Pancreas (tissue), 10 donors: ENCODE data around the gene PPP2R5A. TPM values are rescaled to one million over a fixed set of nuclear protein-coding genes. Genes with fewer than 3 reads are reported as not detected.
A peak's percentile ranks its signal among the peaks of the same experiment; 100 is the strongest.

ENCODE experiments used
- ATAC-seq, 4 donors: fragments of 200-7000 bp; cut with Tn5 transposase; one replicate each; pipeline versions ENCODE4 v1.8.0 to v1.9.1; 2020; ENCODE audit warnings: mild to moderate bottlenecking in 4 of 4, moderate library complexity in 4 of 4
- DNase-seq, 6 donors: peaks; one replicate each; pipeline ENCODE4 v3.0.0-alpha.2; 2020
- FAIRE-seq: peaks from 2 replicates; lab custom pipeline; 2012; peaks lifted over from hg19 to GRCh38; lab: Jason Lieb, UNC
- H3K27ac ChIP-seq, 4 donors: fragments of 200-600 bp; sonication (generic); 1 replicate in 3 of 4; 2 replicates in 1 of 4; pipeline versions ENCODE4 v1.5.0 to v1.8.0; 2020
- H3K27me3 ChIP-seq, 4 donors: fragments of 200-600 bp; one replicate each; pipeline ENCODE4 v1.8.0; 2021
- H3K36me3 ChIP-seq, 3 donors: fragments of 200-600 bp; sonication (generic) in 1 of 3; one replicate each; pipeline versions ENCODE4 v1.5.0 to v1.8.0; 2020 to 2021
- H3K4me1 ChIP-seq, 3 donors: fragments of 200-600 bp; one replicate each; pipeline ENCODE4 v1.8.0; 2021
- H3K4me3 ChIP-seq, 4 donors: fragments of 200-600 bp; sonication (generic) in 2 of 4; one replicate each; pipeline versions ENCODE4 v1.5.0 to v1.8.0; 2020 to 2021
- H3K9me3 ChIP-seq, 4 donors: fragments of 200-600 bp; one replicate each; pipeline ENCODE4 v1.8.0; 2021
- CTCF ChIP-seq, 4 donors: fragments of 200-600 bp; sonication (generic) in 3 of 4; IDR thresholded peaks; one replicate each; pipeline versions ENCODE4 v1.5.0 to v1.8.0; 2021; ENCODE audit warnings: antibody characterized with exemption in 4 of 4
- WGBS, 2 donors: extraction: QIAGEN DNeasy Blood & Tissue Kit; methylation state at CpG; one replicate each; pipeline ENCODE4 v1.1.7; 2013; 5-methylcytosine and 5-hydroxymethylcytosine counted together
- intact Hi-C, 3 donors: fragments of 100-400 bp; cut with DNase I; formaldehyde crosslinking; loops; one replicate each; pipeline versions ENCODE4 v1.11.1 to v1.14.2; 2022
- polyA plus RNA-seq, 2 donors: library from polyadenylated mRNA; stranded (reverse); fragments of 200-250 nt; gene quantifications; one replicate each; pipeline ENCODE4 v1.2.3, GENCODE V29; 2013
- total RNA-seq, 6 donors: library from RNA; stranded (reverse); fragmentation: NEBNext Ultra II Directional in 4 of 6; extraction: Animal tissue kit (Norgen Biotek cat#: 25700) in 4 of 6; gene quantifications; one replicate each; pipeline versions ENCODE4 v1.2.1 to v1.2.4, GENCODE V29; 2021 to 2023
- donor health status: healthy with polysubstance abuse.
- donor health status: DM: no; HTN: no; CAD: no; lungs with moderate emphysema.
- donor health status: DM: no; HTN: no; CAD: no.
- donor health status: control.
- donor health status: control.
- donor health status: Bipolar disorder and iron deficiency.
- donor health status: DM: yes; HTN: yes; CAD: no.
- donor health status: DM: no; HTN: no; CAD: no.
- donor health status: DM: no; HTN: no; CAD: no.
- donor health status: DM: yes; HTN: yes; CAD: no.

PPP2R5A gene
- total and polyA plus RNA-seq, 8 donors = 14.4 to 30.5 (median 22.0) TPM

- Histone ChIP-seq H3K4me1 (peaks cover 8 to 15% (median 12%) of the 10 kb centered on the region in 3 donors), H3K27me3 (no peaks in the 10 kb centered on the region), H3K4me3 (no peak overlapping the region), H3K36me3 (no peaks in the 10 kb centered on the region), H3K27ac (peak overlapping the region; percentile 57 to 84 (median 60)), H3K9me3 (no peaks in the 10 kb centered on the region)
- TF ChIP-seq CTCF (IDR thresholded peaks at IDR 0.05) = no peak
- no peak for FAIRE-seq
- intact Hi-C loops = no loop called here
- ATAC-seq = peak; percentile 35 to 70 (median 45)
- no peak for DNase-seq
- 35% methylated on average over 2 of the region's 2 CpGs for WGBS, 2 donors
Measured at GRCh38 chr1:212261361-212261929, 23.8 kb upstream of the PPP2R5A start.

GRCh38 chr1:212267017-212267416, 18.2 kb upstream of the PPP2R5A start:
- WGBS, 2 donors = 98 to 99% methylated on average over 2 of the region's 2 CpGs
- peak; percentile 86 for FAIRE-seq

DNA sequence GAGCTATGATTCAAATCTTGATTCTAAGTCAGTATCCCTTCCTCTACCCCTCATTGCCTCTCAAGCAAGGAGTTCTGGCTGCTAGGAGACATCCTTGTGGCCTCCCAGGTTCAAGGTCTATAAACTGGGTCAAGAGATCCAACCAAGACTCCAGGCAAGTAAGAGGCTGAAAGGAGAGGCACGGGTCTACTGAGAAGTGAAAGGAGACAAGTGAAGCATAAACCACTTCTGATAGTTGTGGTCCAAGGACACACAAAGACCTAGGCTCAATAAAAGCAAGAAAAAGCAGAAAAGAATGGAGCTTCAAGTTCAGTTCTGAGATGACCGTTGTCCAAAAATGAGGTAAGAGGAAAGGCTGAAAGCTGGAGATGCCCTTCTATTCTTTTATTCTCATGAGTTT, 17.8 kb upstream of the PPP2R5A start:
- Histone ChIP-seq H3K4me1 (peaks cover 0 to 14% (median 10%) of the 10 kb centered on the region in 3 donors), H3K36me3 (no peaks in the 10 kb centered on the region), H3K27me3 (no peaks in the 10 kb centered on the region), H3K27ac (no peak overlapping the region), H3K4me3 (no peak overlapping the region), H3K9me3 (no peaks in the 10 kb centered on the region)
- FAIRE-seq = no peak
- intact Hi-C loops = no loop called here
- no peak for TF ChIP-seq CTCF (IDR thresholded peaks at IDR 0.05)
- no peak for ATAC-seq
- 41 to 84% methylated on average over 2 of the region's 2 CpGs for WGBS, 2 donors
- no peak for DNase-seq

More at GRCh38 chr1:212267017-212267416, 18.2 kb upstream of the PPP2R5A start:
- peaks cover 0 to 14% (median 7%) of the 10 kb centered on the region in 3 donors for H3K4me1 ChIP-seq
- no peaks in the 10 kb centered on the region for H3K9me3 ChIP-seq
- H3K36me3 ChIP-seq = no peaks in the 10 kb centered on the region
- no peak for TF ChIP-seq CTCF (IDR thresholded peaks at IDR 0.05)
- no peak for DNase-seq
- H3K4me3 ChIP-seq = no peak overlapping the region
- intact Hi-C loops = no loop called here
- ATAC-seq = no peak
- no peaks in the 10 kb centered on the region for H3K27me3 ChIP-seq
- no peak overlapping the region for H3K27ac ChIP-seq

- no peak for DNase-seq
- no peaks in the 10 kb centered on the region for H3K27me3 ChIP-seq
- intact Hi-C loops = no loop called here
- no peaks in the 10 kb centered on the region for H3K9me3 ChIP-seq
- no peak overlapping the region for H3K4me3 ChIP-seq
- H3K27ac ChIP-seq = no peak overlapping the region
- no peaks in the 10 kb centered on the region for H3K36me3 ChIP-seq
- no peak for FAIRE-seq
- no peak for ATAC-seq
- TF ChIP-seq CTCF (IDR thresholded peaks at IDR 0.05) = no peak
- H3K4me1 ChIP-seq = peaks cover 0 to 14% (median 10%) of the 10 kb centered on the region in 3 donors
Measured at GRCh38 chr1:212269306-212269705, 15.9 kb upstream of the PPP2R5A start.

GRCh38 chr1:212270564-212270963, 14.6 kb upstream of the PPP2R5A start:
- 44 to 56% methylated on average over 2 of the region's 2 CpGs for WGBS, 2 donors
- no peak for DNase-seq
- H3K27ac ChIP-seq = no peak overlapping the region
- no peaks in the 10 kb centered on the region for H3K9me3 ChIP-seq
- intact Hi-C loops = no loop called here
- no peaks in the 10 kb centered on the region for H3K36me3 ChIP-seq
- H3K27me3 ChIP-seq = no peaks in the 10 kb centered on the region
- TF ChIP-seq CTCF (IDR thresholded peaks at IDR 0.05) = no peak
- FAIRE-seq = no peak
- no peak for ATAC-seq
- H3K4me1 ChIP-seq = peaks cover 0 to 14% (median 10%) of the 10 kb centered on the region in 3 donors
- no peak overlapping the region for H3K4me3 ChIP-seq
